Pancreas (tissue), 10 donors: Measurements from ENCODE around the gene CKAP2. TPM values are rescaled to one million over a fixed set of nuclear protein-coding genes. Genes with fewer than 3 reads are reported as not detected.
A peak's percentile ranks its signal among the peaks of the same experiment; 100 is the strongest.
"Not testable (repeated sequence)": the region's sequence is repeated elsewhere in the genome, so short reads cannot be mapped to it uniquely, and the experiment has no call there.

Experiments used
- ATAC-seq, 4 donors: fragments of 200-7000 bp; cut with Tn5 transposase; one replicate each; pipeline versions ENCODE4 v1.8.0 to v1.9.1; 2020; ENCODE audit warnings: mild to moderate bottlenecking in 4 of 4, moderate library complexity in 4 of 4
- DNase-seq, 6 donors: peaks; one replicate each; pipeline ENCODE4 v3.0.0-alpha.2; 2020
- FAIRE-seq: peaks from 2 replicates; lab custom pipeline; 2012; peaks lifted over from hg19 to GRCh38; lab: Jason Lieb, UNC
- H3K27ac ChIP-seq, 4 donors: fragments of 200-600 bp; sonication (generic); 1 replicate in 3 of 4; 2 replicates in 1 of 4; pipeline versions ENCODE4 v1.5.0 to v1.8.0; 2020
- H3K27me3 ChIP-seq, 4 donors: fragments of 200-600 bp; one replicate each; pipeline ENCODE4 v1.8.0; 2021
- H3K36me3 ChIP-seq, 3 donors: fragments of 200-600 bp; sonication (generic) in 1 of 3; one replicate each; pipeline versions ENCODE4 v1.5.0 to v1.8.0; 2020 to 2021
- H3K4me1 ChIP-seq, 3 donors: fragments of 200-600 bp; one replicate each; pipeline ENCODE4 v1.8.0; 2021
- H3K4me3 ChIP-seq, 4 donors: fragments of 200-600 bp; sonication (generic) in 2 of 4; one replicate each; pipeline versions ENCODE4 v1.5.0 to v1.8.0; 2020 to 2021
- H3K9me3 ChIP-seq, 4 donors: fragments of 200-600 bp; one replicate each; pipeline ENCODE4 v1.8.0; 2021
- CTCF ChIP-seq, 4 donors: fragments of 200-600 bp; sonication (generic) in 3 of 4; IDR thresholded peaks; one replicate each; pipeline versions ENCODE4 v1.5.0 to v1.8.0; 2021; ENCODE audit warnings: antibody characterized with exemption in 4 of 4
- WGBS, 2 donors: extraction: QIAGEN DNeasy Blood & Tissue Kit; methylation state at CpG; one replicate each; pipeline ENCODE4 v1.1.7; 2013; 5-methylcytosine and 5-hydroxymethylcytosine counted together
- intact Hi-C, 3 donors: fragments of 100-400 bp; cut with DNase I; formaldehyde crosslinking; loops; one replicate each; pipeline versions ENCODE4 v1.11.1 to v1.14.2; 2022
- polyA plus RNA-seq, 2 donors: library from polyadenylated mRNA; stranded (reverse); fragments of 200-250 nt; gene quantifications; one replicate each; pipeline ENCODE4 v1.2.3, GENCODE V29; 2013
- total RNA-seq, 6 donors: library from RNA; stranded (reverse); fragmentation: NEBNext Ultra II Directional in 4 of 6; extraction: Animal tissue kit (Norgen Biotek cat#: 25700) in 4 of 6; gene quantifications; one replicate each; pipeline versions ENCODE4 v1.2.1 to v1.2.4, GENCODE V29; 2021 to 2023
- donor health status: healthy with polysubstance abuse.
- donor health status: DM: no; HTN: no; CAD: no; lungs with moderate emphysema.
- donor health status: DM: no; HTN: no; CAD: no.
- donor health status: control.
- donor health status: control.
- donor health status: Bipolar disorder and iron deficiency.
- donor health status: DM: yes; HTN: yes; CAD: no.
- donor health status: DM: no; HTN: no; CAD: no.
- donor health status: DM: no; HTN: no; CAD: no.
- donor health status: DM: yes; HTN: yes; CAD: no.

The CKAP2 gene
- total and polyA plus RNA-seq, 8 donors, result 0.49 to 6.2 (median 1.7) TPM

- DNase-seq, result no peak
- Histone ChIP-seq H3K36me3 (no peaks in the 10 kb centered on the region), H3K9me3 (no peaks in the 10 kb centered on the region), H3K27ac (no peak overlapping the region), H3K4me3 (no peak overlapping the region), H3K4me1 (peaks cover 0 to 3% (median 0%) of the 10 kb centered on the region in 3 donors), H3K27me3 (no peaks in the 10 kb centered on the region)
- no peak for TF ChIP-seq CTCF (IDR thresholded peaks at IDR 0.05)
- FAIRE-seq, result no peak
- ATAC-seq, result no peak
- intact Hi-C loops, result no loop called here
- WGBS, 2 donors, result 88 to 90% methylated on average over 3 of the region's 3 CpGs
These were observed 6.0 kb downstream of the CKAP2 start for GRCh38 chr13:52461265-52461664.

GRCh38 chr13:52463526-52463925, 8.2 kb downstream of the CKAP2 start:
- H3K9me3 ChIP-seq, result no peaks in the 10 kb centered on the region
- ATAC-seq (no peak), FAIRE-seq (no peak), DNase-seq (no peak)
- intact Hi-C loops, result no loop called here
- TF ChIP-seq CTCF (IDR thresholded peaks at IDR 0.05), result no peak
- H3K4me1 ChIP-seq, result no peaks in the 10 kb centered on the region
- 75 to 80% methylated on average over 4 of the region's 4 CpGs for WGBS, 2 donors
- no peaks in the 10 kb centered on the region for H3K27me3 ChIP-seq
- no peak overlapping the region for H3K27ac ChIP-seq
- no peaks in the 10 kb centered on the region for H3K36me3 ChIP-seq
- no peak overlapping the region for H3K4me3 ChIP-seq

GRCh38 chr13:52468487-52468886, 13.2 kb downstream of the CKAP2 start:
- H3K9me3 ChIP-seq, H3K27me3 ChIP-seq, H3K4me3 ChIP-seq, H3K36me3 ChIP-seq, DNase-seq, ATAC-seq, FAIRE-seq, intact Hi-C loops, H3K4me1 ChIP-seq, H3K27ac ChIP-seq: not testable (repeated sequence)
- 100% methylated on average over 2 of the region's 2 CpGs for WGBS, 2 donors

- intact Hi-C loops, DNase-seq, H3K9me3 ChIP-seq, H3K4me1 ChIP-seq, ATAC-seq, H3K4me3 ChIP-seq, H3K36me3 ChIP-seq, H3K27ac ChIP-seq, H3K27me3 ChIP-seq: not testable (repeated sequence)
- WGBS, 2 donors, result 73 to 89% methylated on average over 6 of the region's 7 CpGs
- FAIRE-seq, result peak; percentile 5
These were observed 25.6 kb downstream of the CKAP2 start for GRCh38 chr13:52480677-52481428.

GRCh38 chr13:52487078-52487477, 31.8 kb downstream of the CKAP2 start:
- H3K27ac ChIP-seq, H3K9me3 ChIP-seq, H3K4me1 ChIP-seq, H3K36me3 ChIP-seq, DNase-seq, ATAC-seq, H3K4me3 ChIP-seq, H3K27me3 ChIP-seq, intact Hi-C loops: not testable (repeated sequence)
- peak; percentile 51 for FAIRE-seq
- WGBS, 2 donors, result 33 to 74% methylated on average over 1 to 2 of the region's 2 CpGs

- DNase-seq, intact Hi-C loops, H3K4me3 ChIP-seq, H3K4me1 ChIP-seq, H3K9me3 ChIP-seq, FAIRE-seq, ATAC-seq, H3K27ac ChIP-seq, H3K27me3 ChIP-seq, H3K36me3 ChIP-seq: not testable (repeated sequence)
- no CpG with 5 or more reads among the region's 22 CpGs for WGBS, 2 donors
These were observed 33.5 kb downstream of the CKAP2 start for GRCh38 chr13:52488763-52489162.

GRCh38 chr13:52491015-52491414, 35.7 kb downstream of the CKAP2 start:
- DNase-seq, intact Hi-C loops, H3K4me1 ChIP-seq, ATAC-seq, H3K4me3 ChIP-seq, H3K9me3 ChIP-seq, FAIRE-seq, H3K27me3 ChIP-seq, H3K36me3 ChIP-seq, H3K27ac ChIP-seq: not testable (repeated sequence)
- WGBS, 2 donors, result 47 to 74% methylated on average over 2 of the region's 5 CpGs

GRCh38 chr13:52494241-52494640, 39.0 kb downstream of the CKAP2 start:
- H3K9me3 ChIP-seq, H3K27ac ChIP-seq, H3K4me3 ChIP-seq, H3K27me3 ChIP-seq, H3K36me3 ChIP-seq, ATAC-seq, FAIRE-seq, intact Hi-C loops, DNase-seq, H3K4me1 ChIP-seq: not testable (repeated sequence)
- 51 to 69% methylated on average over 5 of the region's 5 CpGs for WGBS, 2 donors

GRCh38 chr13:52497979-52498378, 42.7 kb downstream of the CKAP2 start:
- H3K4me1 ChIP-seq, H3K4me3 ChIP-seq, FAIRE-seq, ATAC-seq, intact Hi-C loops, DNase-seq, H3K9me3 ChIP-seq, H3K27me3 ChIP-seq, H3K27ac ChIP-seq, H3K36me3 ChIP-seq: not testable (repeated sequence)
- WGBS, 2 donors, result 52 to 86% methylated on average over 2 to 3 of the region's 3 CpGs

- DNase-seq, H3K27me3 ChIP-seq, H3K27ac ChIP-seq, H3K4me3 ChIP-seq, intact Hi-C loops, ATAC-seq, H3K36me3 ChIP-seq, FAIRE-seq, H3K9me3 ChIP-seq, H3K4me1 ChIP-seq: not testable (repeated sequence)
- WGBS, 2 donors, result 68 to 69% methylated on average over 7 of the region's 7 CpGs
These were observed 47.0 kb downstream of the CKAP2 start for GRCh38 chr13:52502277-52502676.
